ENCODE results near the gene PPP1R11. TPM values are rescaled to one million over a fixed set of nuclear protein-coding genes. Genes with fewer than 3 reads are reported as not detected.

The PPP1R11 gene
- total and polyA plus RNA-seq, 4 donors, result 40.0 to 66.7 (median 52.7) TPM

DNA sequence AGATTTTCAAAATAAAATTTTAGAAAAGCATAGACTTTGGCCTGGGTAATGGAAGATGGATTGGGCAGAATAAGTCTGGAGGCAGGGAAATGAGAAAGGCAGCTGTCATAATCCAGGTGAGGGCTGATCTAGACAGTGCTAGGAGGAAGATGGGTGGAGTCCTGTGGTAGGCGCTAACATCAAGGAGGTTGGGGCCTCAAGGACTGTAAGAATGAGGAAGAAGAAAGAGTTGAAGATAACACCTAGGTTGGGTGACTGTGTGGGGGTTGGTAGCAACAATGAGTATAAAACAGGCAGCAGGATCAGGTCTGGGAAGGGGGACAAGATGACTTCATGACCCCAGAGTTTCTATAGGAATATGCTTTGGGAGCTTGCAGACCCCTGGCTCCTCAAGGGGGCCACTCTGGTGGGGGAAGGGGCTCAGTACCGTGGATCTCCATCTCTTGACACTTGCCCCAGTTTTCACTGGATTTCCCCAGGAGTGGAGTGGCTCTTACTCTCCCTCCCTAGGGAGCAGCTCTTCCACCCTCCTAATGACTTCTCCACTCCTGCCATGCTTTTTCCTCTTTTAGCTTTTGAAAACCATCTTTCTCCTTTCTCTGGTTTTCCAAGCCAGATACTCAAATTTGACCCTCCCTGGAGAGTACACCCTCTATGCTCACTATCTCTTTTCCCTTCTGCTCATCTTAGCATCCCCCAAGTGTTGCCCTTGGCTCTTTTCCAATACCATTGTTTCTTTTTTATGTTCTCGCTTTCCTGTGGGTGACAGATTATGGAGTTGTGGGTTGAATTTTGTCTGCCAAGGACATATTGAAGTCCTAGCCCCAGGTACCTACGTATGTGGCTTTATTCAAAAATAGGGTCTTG is 31.1 kb downstream of the PPP1R11 start:
- H3K36me3 ChIP-seq (ENCODE audit: control insufficient read depth in 1 of 2, insufficient read depth in 2 of 2, low read length in 1 of 2), result no peaks in the 10 kb centered on the region
- H3K27ac ChIP-seq (ENCODE audit: low read depth in 1 of 2, low read length in 2 of 2), result no peak overlapping the region
- no peak overlapping the region for H3K4me3 ChIP-seq (ENCODE audit: low read length in 2 of 2)
- DNase-seq (no peak), ATAC-seq (ENCODE audit: low FRiP score) (no peak)
- H3K27me3 ChIP-seq (ENCODE audit: control insufficient read depth in 1 of 2, insufficient read depth in 2 of 2, low read length in 1 of 2), result peaks cover 0 to 4% of the 10 kb centered on the region in 2 donors
- H3K4me1 ChIP-seq (ENCODE audit: control insufficient read depth in 1 of 2, insufficient read depth in 2 of 2, low read length in 2 of 2), result no peaks in the 10 kb centered on the region
- intact Hi-C loops (cut with DNase I), result no loop called here
- WGBS, 2 donors, result 62 to 73% methylated on average over 4 of the region's 4 CpGs
- peaks cover 1% of the 10 kb centered on the region for H3K9me3 ChIP-seq (ENCODE audit: control insufficient read depth, low read length)

DNA sequence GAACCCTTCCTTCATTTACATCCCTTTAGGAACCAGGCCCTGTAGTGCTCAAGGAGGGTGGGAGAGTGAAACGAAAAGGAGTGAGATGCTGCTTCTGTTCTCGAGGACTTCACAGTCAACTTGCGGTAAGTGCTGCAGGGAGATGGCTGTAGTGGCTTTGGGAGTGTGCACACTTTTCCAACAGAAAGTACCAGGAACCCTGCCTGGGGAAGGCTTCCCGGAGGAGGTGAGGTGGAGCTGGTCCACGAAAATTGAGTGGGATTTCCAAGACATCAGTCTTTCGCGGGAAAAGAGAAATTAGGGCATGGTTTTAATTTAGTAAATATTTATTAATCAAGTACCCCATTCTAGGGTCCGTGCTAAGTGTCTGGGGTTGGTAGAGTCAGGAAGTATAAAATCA is 33.2 kb downstream of the PPP1R11 start:
- 17 to 22% methylated on average over 8 of the region's 8 CpGs for WGBS, 2 donors
- DNase-seq (no peak), ATAC-seq (ENCODE audit: low FRiP score) (no peak)
- Histone ChIP-seq H3K27ac (ENCODE audit: low read depth in 1 of 2, low read length in 2 of 2) (no peak overlapping the region), H3K4me3 (ENCODE audit: low read length in 2 of 2) (no peak overlapping the region), H3K9me3 (ENCODE audit: control insufficient read depth, low read length) (peaks cover 1% of the 10 kb centered on the region), H3K27me3 (ENCODE audit: control insufficient read depth in 1 of 2, insufficient read depth in 2 of 2, low read length in 1 of 2) (peaks cover 0 to 4% of the 10 kb centered on the region in 2 donors), H3K4me1 (ENCODE audit: control insufficient read depth in 1 of 2, insufficient read depth in 2 of 2, low read length in 2 of 2) (no peaks in the 10 kb centered on the region), H3K36me3 (ENCODE audit: control insufficient read depth in 1 of 2, insufficient read depth in 2 of 2, low read length in 1 of 2) (no peaks in the 10 kb centered on the region)
- intact Hi-C loops (cut with DNase I), result no loop called here

DNA sequence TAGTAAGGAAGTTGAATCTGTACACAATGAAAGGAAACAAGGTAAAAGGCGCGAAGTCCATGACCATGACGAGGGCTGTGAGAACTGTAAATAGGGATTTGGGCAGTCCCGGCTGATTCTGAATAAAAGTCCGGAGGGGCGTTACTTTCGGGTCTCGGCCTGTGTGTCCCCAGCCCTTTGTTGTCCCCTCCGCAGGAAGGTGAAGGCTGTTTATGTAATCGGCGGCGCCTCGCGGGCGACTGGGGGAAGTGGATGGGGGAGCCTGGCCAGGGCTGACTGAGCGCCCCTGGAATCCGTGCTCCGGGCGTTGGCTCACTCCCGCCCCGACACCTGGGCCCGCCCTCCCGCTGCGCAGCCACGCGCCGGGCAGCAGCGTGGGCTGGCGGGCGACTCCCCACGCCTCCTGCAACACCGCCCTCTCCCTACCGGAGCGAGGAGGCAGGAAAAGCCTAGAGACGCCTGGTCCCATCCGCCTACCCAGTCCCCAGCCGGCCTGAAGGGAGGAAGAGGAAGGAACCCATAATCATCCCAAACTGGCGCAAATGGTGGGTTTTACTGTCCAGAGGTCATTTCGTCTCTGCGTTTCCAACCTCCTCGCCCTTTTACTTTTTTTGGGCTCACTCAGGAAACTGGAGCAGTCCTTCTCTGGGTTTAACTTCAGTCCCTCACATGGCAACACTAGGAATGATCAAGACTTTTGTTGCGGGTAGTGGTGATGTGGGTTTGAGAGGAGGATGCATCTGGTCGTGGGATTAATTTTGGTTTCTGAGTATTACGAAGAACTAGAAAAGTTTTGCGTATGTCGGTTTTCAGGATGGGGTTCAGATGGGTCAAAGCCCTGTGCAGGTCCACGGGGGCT is 33.8 kb downstream of the PPP1R11 start:
- no peak for ATAC-seq (ENCODE audit: low FRiP score)
- peak in 1 of 2 donors; percentile 53 for DNase-seq
- H3K27me3 ChIP-seq (ENCODE audit: control insufficient read depth in 1 of 2, insufficient read depth in 2 of 2, low read length in 1 of 2), result peaks cover 0 to 3% of the 10 kb centered on the region in 2 donors

DNA sequence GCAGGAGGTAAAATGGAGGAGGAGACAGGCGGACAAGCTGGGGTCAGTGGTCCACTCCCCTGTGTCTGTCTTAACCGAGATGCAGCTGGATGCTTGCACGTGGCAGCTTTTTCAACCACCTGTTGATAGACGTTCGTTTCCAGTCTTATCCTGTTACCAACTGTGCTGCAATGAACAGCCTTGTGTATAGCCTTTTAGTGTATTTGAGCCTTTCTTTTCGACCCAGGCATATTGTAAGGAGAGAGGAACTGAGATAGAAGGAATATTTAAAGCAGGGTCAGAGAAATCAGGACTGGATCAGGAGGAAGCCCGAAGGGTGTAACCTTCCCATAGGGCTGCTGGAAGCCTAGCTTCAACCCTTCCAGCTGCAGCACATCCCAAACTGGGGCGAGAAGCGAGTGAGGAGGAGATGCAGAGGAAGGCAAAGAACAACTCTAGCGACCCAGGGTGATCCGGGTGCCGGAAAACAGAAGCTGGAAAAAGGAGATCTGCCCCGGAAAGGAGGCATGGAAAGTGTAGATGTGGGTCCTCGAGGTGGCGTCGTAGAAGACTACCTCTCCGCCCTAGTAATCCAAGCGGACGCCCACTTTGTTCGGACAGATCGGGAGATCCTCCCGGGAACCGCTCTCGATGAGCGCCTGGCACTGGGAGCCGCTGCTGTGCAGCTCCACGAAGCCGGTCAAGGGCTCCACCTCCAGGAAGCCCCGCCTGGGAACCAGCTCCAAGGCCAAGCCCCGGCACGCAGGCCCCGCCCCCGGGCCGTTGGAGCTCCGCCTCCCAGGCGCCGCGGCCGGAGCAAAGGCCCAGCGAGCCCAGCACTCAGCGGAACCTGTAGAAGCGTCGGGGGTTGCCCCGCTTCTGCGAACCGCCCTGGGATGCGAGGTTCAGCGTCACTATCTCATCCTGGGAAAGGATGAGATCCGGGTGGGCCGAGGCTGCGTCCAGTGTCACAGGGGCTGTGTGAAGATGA is 34.7 kb downstream of the PPP1R11 start:
- ATAC-seq (ENCODE audit: low FRiP score) (peak; percentile 97), DNase-seq (peak; percentile 95 to 97)
- H3K36me3 ChIP-seq (ENCODE audit: control insufficient read depth in 1 of 2, insufficient read depth in 2 of 2, low read length in 1 of 2), result no peaks in the 10 kb centered on the region
- no peak overlapping the region for H3K27ac ChIP-seq (ENCODE audit: low read depth in 1 of 2, low read length in 2 of 2)
- H3K27me3 ChIP-seq (ENCODE audit: control insufficient read depth in 1 of 2, insufficient read depth in 2 of 2, low read length in 1 of 2), result peaks cover 0 to 3% of the 10 kb centered on the region in 2 donors
- H3K9me3 ChIP-seq (ENCODE audit: control insufficient read depth, low read length), result peaks cover 1% of the 10 kb centered on the region
- peak overlapping the region; percentile 12 to 14 for H3K4me3 ChIP-seq (ENCODE audit: low read length in 2 of 2)
- intact Hi-C loops (cut with DNase I), result loop anchor here (1.0 to 2.0 kb wide), 2 partner anchors 29 to 34 kb away; partner anchors contain the start of gene PPP1R11 (in 1 of the 2)
- 4% methylated on average over 51 of the region's 51 CpGs for WGBS, 2 donors
- no peaks in the 10 kb centered on the region for H3K4me1 ChIP-seq (ENCODE audit: control insufficient read depth in 1 of 2, insufficient read depth in 2 of 2, low read length in 2 of 2)

More for the DNA sequence above, 33.8 kb downstream of the PPP1R11 start:
- Histone ChIP-seq H3K27ac (ENCODE audit: low read depth in 1 of 2, low read length in 2 of 2) (no peak overlapping the region), H3K4me3 (ENCODE audit: low read length in 2 of 2) (no peak overlapping the region), H3K36me3 (ENCODE audit: control insufficient read depth in 1 of 2, insufficient read depth in 2 of 2, low read length in 1 of 2) (no peaks in the 10 kb centered on the region), H3K4me1 (ENCODE audit: control insufficient read depth in 1 of 2, insufficient read depth in 2 of 2, low read length in 2 of 2) (no peaks in the 10 kb centered on the region), H3K9me3 (ENCODE audit: control insufficient read depth, low read length) (peaks cover 1% of the 10 kb centered on the region)
- WGBS, 2 donors, result 3% methylated on average over 47 of the region's 47 CpGs
- intact Hi-C loops (cut with DNase I), result no loop called here

DNA sequence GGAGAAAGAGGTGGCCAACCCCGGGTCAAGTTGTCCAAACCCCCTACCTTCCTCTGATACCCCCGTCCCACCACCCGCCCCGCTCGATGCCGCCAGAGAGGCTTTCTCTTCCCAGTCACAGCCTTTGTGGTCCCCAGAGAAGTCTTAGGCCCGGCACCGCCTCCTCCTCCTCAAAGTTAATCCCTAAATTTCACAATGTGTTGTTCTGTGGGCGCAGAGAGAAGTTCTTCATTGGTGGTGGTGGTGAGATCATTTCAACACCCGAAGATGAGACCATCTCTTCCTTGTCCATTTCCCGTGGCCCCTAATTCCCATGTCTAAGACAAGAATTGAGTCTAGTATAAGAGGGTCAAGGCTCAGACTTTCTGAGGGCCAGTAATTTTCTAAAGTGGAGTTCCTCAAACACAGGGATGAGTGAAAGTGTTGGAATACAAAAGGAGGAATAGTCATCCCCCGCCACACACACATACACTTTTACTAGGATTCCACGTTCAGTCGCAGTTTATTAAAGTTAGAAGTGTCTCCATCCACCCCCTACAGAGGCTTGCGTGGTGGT is 35.5 kb downstream of the PPP1R11 start:
- intact Hi-C loops (cut with DNase I), result loop anchor here (1.0 to 2.0 kb wide), 2 partner anchors 28 to 35 kb away; partner anchors contain the start of gene PPP1R11 (in 1 of the 2)
- H3K4me1 ChIP-seq (ENCODE audit: control insufficient read depth in 1 of 2, insufficient read depth in 2 of 2, low read length in 2 of 2), result no peaks in the 10 kb centered on the region
- no peak overlapping the region for H3K27ac ChIP-seq (ENCODE audit: low read depth in 1 of 2, low read length in 2 of 2)
- H3K36me3 ChIP-seq (ENCODE audit: control insufficient read depth in 1 of 2, insufficient read depth in 2 of 2, low read length in 1 of 2), result no peaks in the 10 kb centered on the region
- no peaks in the 10 kb centered on the region for H3K9me3 ChIP-seq (ENCODE audit: control insufficient read depth, low read length)
- H3K4me3 ChIP-seq (ENCODE audit: low read length in 2 of 2), result no peak overlapping the region
- DNase-seq, result no peak
- ATAC-seq (ENCODE audit: low FRiP score), result peak; percentile 51
- WGBS, 2 donors, result 56 to 60% methylated on average over 15 of the region's 15 CpGs
- H3K27me3 ChIP-seq (ENCODE audit: control insufficient read depth in 1 of 2, insufficient read depth in 2 of 2, low read length in 1 of 2), result peaks cover 0 to 3% of the 10 kb centered on the region in 2 donors

DNA sequence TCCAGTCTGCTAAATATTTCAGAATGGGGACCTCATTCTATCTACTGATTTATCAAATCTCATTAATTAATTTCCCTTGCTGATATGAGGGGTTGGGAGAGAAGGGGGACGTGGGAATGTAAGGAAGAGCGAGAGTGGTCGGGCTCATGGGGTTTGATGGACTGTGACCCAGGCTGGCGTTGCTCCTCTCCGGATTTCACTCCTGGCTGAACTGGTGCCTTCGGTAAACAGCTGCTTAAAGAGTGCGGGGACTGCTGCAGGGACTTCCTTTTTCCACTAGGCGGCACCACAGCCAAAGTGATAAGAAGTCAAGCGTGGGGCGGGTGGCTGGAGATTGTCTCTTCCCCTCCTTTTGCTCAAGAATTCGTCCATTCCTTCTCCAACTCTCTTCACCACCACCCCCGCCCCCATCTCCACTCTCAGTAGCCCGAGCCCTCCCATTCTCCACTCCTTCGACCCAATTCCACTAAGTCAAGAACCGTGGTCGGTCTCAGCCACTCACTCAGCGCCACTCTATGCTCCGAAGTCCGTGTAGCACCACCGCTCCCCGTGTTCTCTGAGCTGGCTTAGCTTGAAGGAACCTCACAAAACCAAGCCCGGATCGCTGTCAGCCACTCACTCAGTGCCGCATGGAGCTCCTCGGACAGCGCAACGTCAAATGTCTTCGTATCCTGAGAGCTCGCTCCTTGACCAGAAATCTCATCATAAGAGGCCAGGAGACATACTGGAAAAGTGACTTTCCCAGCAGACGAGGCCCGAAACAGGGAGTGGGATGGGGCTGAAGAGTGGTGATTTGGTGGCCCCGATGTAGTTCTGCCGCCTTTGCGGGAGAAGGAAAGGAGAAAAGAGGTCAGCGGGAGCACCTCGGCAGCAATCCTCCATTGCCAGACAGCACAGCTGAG is 36.2 kb downstream of the PPP1R11 start:
- ATAC-seq (ENCODE audit: low FRiP score), result peak; percentile 93
- H3K9me3 ChIP-seq (ENCODE audit: control insufficient read depth, low read length), result no peaks in the 10 kb centered on the region
- H3K27me3 ChIP-seq (ENCODE audit: control insufficient read depth in 1 of 2, insufficient read depth in 2 of 2, low read length in 1 of 2), result peaks cover 0 to under 1% of the 10 kb centered on the region in 2 donors
- intact Hi-C loops (cut with DNase I), result loop anchor here (1.0 to 2.0 kb wide), 3 partner anchors 28 to 36 kb away; partner anchors contain the start of gene PPP1R11 (in 1 of the 2)
- no peaks in the 10 kb centered on the region for H3K36me3 ChIP-seq (ENCODE audit: control insufficient read depth in 1 of 2, insufficient read depth in 2 of 2, low read length in 1 of 2)
- 4 to 5% methylated on average over 36 of the region's 36 CpGs for WGBS, 2 donors
- DNase-seq, result peak; percentile 90 to 92
- H3K4me1 ChIP-seq (ENCODE audit: control insufficient read depth in 1 of 2, insufficient read depth in 2 of 2, low read length in 2 of 2), result no peaks in the 10 kb centered on the region
- no peak overlapping the region for H3K27ac ChIP-seq (ENCODE audit: low read depth in 1 of 2, low read length in 2 of 2)
- H3K4me3 ChIP-seq (ENCODE audit: low read length in 2 of 2), result peak overlapping the region in 1 of 2 donors; percentile 1

DNA sequence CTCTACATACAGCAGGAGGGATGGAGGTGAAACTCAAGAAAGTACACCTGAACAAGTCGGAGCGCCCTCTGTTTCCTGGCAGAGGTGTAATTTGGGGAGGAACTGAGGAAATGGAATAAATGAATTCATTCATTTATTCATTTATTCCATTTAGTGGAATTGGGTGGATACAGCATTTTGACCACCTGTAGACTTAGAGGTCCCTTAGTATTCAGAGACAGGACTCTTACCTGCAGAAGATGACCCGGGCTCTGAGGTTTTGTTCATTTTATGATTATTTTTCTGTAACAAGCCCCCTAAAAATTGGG is 36.8 kb downstream of the PPP1R11 start:
- WGBS, 2 donors, result 52 to 56% methylated on average over 3 of the region's 3 CpGs
- H3K36me3 ChIP-seq (ENCODE audit: control insufficient read depth in 1 of 2, insufficient read depth in 2 of 2, low read length in 1 of 2), result no peaks in the 10 kb centered on the region
- H3K4me1 ChIP-seq (ENCODE audit: control insufficient read depth in 1 of 2, insufficient read depth in 2 of 2, low read length in 2 of 2), result no peaks in the 10 kb centered on the region
- no peak for DNase-seq
- H3K27me3 ChIP-seq (ENCODE audit: control insufficient read depth in 1 of 2, insufficient read depth in 2 of 2, low read length in 1 of 2), result no peaks in the 10 kb centered on the region
- intact Hi-C loops (cut with DNase I), result loop anchor here (1.0 to 2.0 kb wide), 2 partner anchors 27 kb away; no protein-coding TSS in a partner anchor
- ATAC-seq (ENCODE audit: low FRiP score), result no peak
- no peaks in the 10 kb centered on the region for H3K9me3 ChIP-seq (ENCODE audit: control insufficient read depth, low read length)
- H3K27ac ChIP-seq (ENCODE audit: low read depth in 1 of 2, low read length in 2 of 2), result no peak overlapping the region
- no peak overlapping the region for H3K4me3 ChIP-seq (ENCODE audit: low read length in 2 of 2)
